Measurements from ENCODE around the gene PWWP2A. TPM values are rescaled to one million over a fixed set of nuclear protein-coding genes. Genes with fewer than 3 reads are reported as not detected.

Gene PWWP2A
- total RNA-seq, 1 donor from 2014 or later = 43.4 TPM

DNA sequence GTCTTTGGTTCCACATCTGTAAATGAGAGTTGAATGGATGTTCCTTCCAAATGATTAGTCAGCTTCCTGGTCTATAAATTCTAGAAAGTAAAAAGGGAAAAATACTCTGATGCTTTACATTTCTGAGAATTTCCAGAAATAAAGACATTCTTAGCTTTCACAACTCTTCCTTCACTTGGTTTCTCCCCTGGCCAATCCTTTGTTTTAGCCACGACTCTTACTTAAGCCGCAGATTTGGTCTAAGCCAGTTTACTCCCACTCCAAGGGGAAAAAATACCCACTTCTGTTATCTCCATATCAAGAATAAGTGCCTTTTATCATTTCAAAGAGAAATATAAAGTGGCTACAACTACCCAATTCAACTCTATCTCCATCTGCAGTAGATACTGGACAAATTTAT is 29.7 kb downstream of the PWWP2A start:
- H3K4me3 ChIP-seq = no peak overlapping the region
- no peaks in the 10 kb centered on the region for H3K27me3 ChIP-seq
- TF ChIP-seq, protein P1, sequence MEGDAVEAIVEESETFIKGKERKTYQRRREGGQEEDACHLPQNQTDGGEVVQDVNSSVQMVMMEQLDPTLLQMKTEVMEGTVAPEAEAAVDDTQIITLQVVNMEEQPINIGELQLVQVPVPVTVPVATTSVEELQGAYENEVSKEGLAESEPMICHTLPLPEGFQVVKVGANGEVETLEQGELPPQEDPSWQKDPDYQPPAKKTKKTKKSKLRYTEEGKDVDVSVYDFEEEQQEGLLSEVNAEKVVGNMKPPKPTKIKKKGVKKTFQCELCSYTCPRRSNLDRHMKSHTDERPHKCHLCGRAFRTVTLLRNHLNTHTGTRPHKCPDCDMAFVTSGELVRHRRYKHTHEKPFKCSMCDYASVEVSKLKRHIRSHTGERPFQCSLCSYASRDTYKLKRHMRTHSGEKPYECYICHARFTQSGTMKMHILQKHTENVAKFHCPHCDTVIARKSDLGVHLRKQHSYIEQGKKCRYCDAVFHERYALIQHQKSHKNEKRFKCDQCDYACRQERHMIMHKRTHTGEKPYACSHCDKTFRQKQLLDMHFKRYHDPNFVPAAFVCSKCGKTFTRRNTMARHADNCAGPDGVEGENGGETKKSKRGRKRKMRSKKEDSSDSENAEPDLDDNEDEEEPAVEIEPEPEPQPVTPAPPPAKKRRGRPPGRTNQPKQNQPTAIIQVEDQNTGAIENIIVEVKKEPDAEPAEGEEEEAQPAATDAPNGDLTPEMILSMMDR (IDR thresholded peaks at IDR 0.05) = no peak
- intact Hi-C loops (cut with DNase I) = no loop called here
- no peaks in the 10 kb centered on the region for H3K4me1 ChIP-seq
- H3K36me3 ChIP-seq = peaks cover 14 to 20% of the 10 kb centered on the region in 2 donors
- no peak for DNase-seq (ENCODE audit: low spot score in 2 of 2)
- no peak overlapping the region for H3K27ac ChIP-seq
- no peaks in the 10 kb centered on the region for H3K9me3 ChIP-seq

DNA sequence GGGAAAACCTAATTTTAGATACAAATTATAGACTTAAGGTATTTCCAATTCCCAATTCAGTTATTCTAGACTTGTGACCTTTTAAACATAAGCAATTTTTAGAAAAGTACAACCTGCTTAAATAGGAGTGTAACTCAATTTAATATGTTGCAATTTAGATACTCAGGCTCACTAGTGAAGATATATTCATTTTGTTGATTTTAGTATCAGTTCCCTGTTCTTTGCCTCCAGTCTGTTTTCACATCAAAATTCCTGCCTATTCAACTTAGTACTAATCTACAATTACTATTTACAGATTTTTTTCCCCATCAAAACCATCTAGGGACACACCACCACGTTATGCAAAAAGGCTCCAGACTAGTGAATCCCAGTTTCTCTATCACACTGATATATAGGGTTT is 30.4 kb downstream of the PWWP2A start:
- Histone ChIP-seq H3K36me3 (peaks cover 14 to 19% of the 10 kb centered on the region in 2 donors), H3K9me3 (no peaks in the 10 kb centered on the region), H3K27ac (no peak overlapping the region), H3K4me3 (no peak overlapping the region), H3K27me3 (no peaks in the 10 kb centered on the region), H3K4me1 (no peaks in the 10 kb centered on the region)
- DNase-seq (ENCODE audit: low spot score in 2 of 2) = no peak
- TF ChIP-seq, protein P1 (IDR thresholded peaks at IDR 0.05) = no peak
- intact Hi-C loops (cut with DNase I) = no loop called here

DNA sequence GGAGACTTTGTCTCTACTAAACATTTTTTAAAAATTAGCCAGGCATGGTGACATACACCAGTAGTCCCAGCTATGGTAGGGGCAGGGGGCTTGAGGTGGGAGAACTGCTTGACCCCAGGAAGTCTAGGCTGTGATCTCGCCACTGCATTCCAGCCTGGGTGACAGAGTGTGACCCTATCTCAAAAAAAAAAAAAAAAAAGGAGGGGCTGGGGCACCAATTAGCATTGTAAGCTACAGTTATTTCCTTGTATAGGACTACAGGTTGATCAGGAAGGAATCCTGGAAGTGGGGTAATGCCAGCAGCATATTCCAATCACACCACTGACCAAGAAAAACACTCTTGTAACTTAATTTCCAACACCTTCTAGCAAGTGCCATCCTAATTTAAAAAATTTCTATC is 32.1 kb downstream of the PWWP2A start:
- DNase-seq (ENCODE audit: low spot score in 2 of 2) = no peak
- no peaks in the 10 kb centered on the region for H3K9me3 ChIP-seq
- intact Hi-C loops (cut with DNase I) = no loop called here
- H3K27me3 ChIP-seq = no peaks in the 10 kb centered on the region
- no peak overlapping the region for H3K27ac ChIP-seq
- H3K36me3 ChIP-seq = peaks cover 2 to 3% of the 10 kb centered on the region in 2 donors
- H3K4me3 ChIP-seq = no peak overlapping the region
- TF ChIP-seq, protein P1 (IDR thresholded peaks at IDR 0.05) = no peak
- peaks cover 0 to 10% of the 10 kb centered on the region in 2 donors for H3K4me1 ChIP-seq

DNA sequence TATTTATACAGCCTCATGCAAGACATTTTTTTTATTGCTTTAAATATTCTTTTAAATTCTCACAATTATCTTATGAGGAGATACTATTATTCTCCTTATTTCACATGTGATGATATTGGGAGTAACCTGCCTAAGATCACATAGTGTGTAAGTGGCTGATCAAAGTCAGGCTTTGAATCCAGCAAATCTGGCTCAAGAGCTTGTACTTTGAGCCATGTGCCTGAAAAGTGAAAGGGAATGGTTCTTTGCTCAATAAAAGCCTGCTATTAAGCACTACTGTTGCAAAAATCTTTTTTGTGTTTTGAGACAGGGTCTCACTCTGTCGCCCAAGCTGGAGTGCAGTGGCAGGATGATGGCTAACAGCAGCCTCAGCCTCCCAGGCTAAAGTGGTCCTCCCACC is 35.1 kb downstream of the PWWP2A start:
- no peaks in the 10 kb centered on the region for H3K36me3 ChIP-seq
- intact Hi-C loops (cut with DNase I) = loop anchor here (5.0 kb wide), 1 partner anchor 263 kb away; no protein-coding TSS in a partner anchor
- TF ChIP-seq, protein P1 (IDR thresholded peaks at IDR 0.05) = no peak
- H3K9me3 ChIP-seq = no peaks in the 10 kb centered on the region
- H3K27me3 ChIP-seq = no peaks in the 10 kb centered on the region
- peaks cover 0 to 23% of the 10 kb centered on the region in 2 donors for H3K4me1 ChIP-seq
- no peak overlapping the region for H3K4me3 ChIP-seq
- H3K27ac ChIP-seq = peak overlapping the region in 1 of 2 donors; percentile 33
- no peak for DNase-seq (ENCODE audit: low spot score in 2 of 2)

DNA sequence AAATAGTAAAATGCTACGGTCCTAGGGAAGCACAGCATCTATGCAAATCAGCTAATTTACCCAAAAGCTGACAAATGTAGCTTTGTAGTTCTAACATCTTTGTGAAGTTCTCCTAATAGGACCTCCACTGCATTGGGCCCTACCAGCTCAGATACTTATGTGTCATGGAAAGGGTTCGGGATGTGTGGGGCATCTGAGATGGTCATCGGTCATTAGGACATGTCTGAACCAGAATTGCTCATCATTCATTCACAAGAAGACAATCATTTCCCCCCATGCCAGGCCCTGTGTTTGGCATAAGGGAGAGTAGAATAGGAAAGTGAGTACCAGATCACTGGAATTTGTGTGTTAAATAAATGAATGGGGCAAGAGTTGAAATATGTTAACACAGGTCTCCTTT is 35.7 kb downstream of the PWWP2A start:
- Histone ChIP-seq H3K27ac (peak overlapping the region; percentile 14 to 58), H3K4me3 (peak overlapping the region in 1 of 2 donors; percentile 8), H3K9me3 (no peaks in the 10 kb centered on the region), H3K27me3 (no peaks in the 10 kb centered on the region), H3K36me3 (no peaks in the 10 kb centered on the region), H3K4me1 (peaks cover 0 to 23% of the 10 kb centered on the region in 2 donors)
- TF ChIP-seq, protein P1 (IDR thresholded peaks at IDR 0.05) = no peak
- DNase-seq (ENCODE audit: low spot score in 2 of 2) = no peak
- intact Hi-C loops (cut with DNase I) = loop anchor here (1.0 to 5.0 kb wide), 2 partner anchors 36 to 264 kb away; partner anchors contain the start of gene PWWP2A
